IPS-11a (cell line): ENCODE results near the gene FCGR2B.
"Not testable (repeated sequence)": the region's sequence is repeated elsewhere in the genome, so short reads cannot be mapped to it uniquely, and the experiment has no call there.

Source experiments
- H3K4me3 ChIP-seq: one replicate; pipeline ENCODE4 v1.5.1; 2013; ENCODE audit warnings: low read depth, low read length, control low read depth

FCGR2B gene

GRCh38 chr1:161647507-161648360, 15.2 kb upstream of the FCGR2B start:
- not testable (repeated sequence) for H3K4me3 ChIP-seq

DNA sequence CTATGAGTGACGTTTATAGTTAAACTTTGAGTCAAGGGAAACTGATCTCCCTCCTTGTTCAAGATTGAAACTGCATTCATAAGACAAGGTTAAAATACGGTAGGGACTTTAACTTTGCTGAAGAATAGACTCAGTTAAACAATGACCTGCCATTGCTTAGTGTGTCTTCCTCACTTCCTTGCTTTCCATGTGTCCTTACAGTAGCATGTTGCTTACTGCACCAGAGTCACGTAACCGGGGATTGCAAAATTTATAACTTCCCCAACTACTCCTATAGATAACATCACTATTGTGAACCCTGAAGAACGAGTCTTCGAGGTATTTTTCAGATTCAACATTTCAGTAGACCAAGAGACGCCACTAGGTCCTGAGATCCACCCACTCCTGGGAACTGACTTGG, 9.4 kb upstream of the FCGR2B start:
- not testable (repeated sequence) for H3K4me3 ChIP-seq

- H3K4me3 ChIP-seq, result not testable (repeated sequence)
Observed at GRCh38 chr1:161653971-161654370, 9.0 kb upstream of the FCGR2B start.

- H3K4me3 ChIP-seq, result not testable (repeated sequence)
Observed at GRCh38 chr1:161658524-161658923, 4.4 kb upstream of the FCGR2B start.

GRCh38 chr1:161661660-161662311, 1.2 kb upstream of the FCGR2B start:
- H3K4me3 ChIP-seq, result not testable (repeated sequence)

GRCh38 chr1:161663569-161663968, 626 bp downstream of the FCGR2B start:
- not testable (repeated sequence) for H3K4me3 ChIP-seq

- H3K4me3 ChIP-seq, result not testable (repeated sequence)
Observed at GRCh38 chr1:161664689-161665088, 1.7 kb downstream of the FCGR2B start.

DNA sequence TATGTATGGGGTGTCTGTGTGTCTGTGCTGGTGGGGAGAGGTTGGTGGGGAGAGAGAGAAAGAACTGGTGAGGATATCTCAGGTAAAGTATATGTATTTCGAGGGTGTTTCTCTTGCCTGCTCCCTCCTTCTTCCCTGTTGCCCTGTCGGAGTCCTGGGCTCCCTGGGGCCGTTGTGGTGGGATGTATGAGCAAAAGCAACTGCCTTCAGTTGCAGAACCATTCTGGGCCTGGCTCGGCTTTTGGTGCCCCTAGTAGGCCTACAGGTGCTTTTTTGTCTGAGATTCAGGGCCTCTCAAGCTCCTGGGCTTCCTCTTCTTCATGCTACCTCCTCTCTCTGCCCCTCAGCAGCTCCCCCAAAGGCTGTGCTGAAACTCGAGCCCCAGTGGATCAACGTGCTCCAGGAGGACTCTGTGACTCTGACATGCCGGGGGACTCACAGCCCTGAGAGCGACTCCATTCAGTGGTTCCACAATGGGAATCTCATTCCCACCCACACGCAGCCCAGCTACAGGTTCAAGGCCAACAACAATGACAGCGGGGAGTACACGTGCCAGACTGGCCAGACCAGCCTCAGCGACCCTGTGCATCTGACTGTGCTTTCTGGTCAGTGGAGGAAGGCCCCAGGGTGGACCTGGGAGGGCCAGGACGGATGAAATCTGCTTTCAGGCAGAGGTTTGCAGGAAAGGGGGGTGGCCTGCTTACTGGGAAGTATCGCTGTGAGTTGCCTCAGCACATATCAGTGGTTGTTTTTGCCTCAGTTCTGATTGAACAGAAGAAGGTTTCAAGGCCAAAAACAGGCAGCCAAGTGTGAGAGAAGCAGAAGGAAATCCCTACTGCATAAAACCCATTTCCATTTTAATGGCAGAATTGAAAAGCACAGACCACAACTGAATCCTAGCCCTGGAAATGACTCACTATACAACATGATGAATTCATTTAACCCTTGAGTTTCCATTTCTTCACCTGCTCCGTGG, 8.4 kb downstream of the FCGR2B start:
- not testable (repeated sequence) for H3K4me3 ChIP-seq

DNA sequence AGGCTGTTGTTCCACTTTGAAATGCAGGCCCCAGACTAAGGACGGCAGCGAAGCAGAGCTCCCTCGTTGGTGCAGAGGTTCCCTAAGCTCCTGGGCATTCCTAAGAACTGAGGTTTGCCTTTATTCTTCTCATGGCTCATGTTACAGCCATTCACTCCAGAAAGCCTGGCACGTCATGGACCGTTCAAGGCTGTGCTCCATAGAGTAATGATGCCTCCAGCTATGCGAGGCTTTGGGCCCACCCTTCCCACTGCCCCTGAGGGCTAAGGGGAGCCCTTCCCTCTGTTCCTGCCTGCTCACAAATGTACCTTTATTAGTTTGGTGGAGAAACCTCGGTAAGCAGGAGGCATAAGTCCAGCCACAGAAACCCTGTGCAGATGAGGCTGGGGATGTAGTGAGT, 10.5 kb downstream of the FCGR2B start:
- H3K4me3 ChIP-seq, result not testable (repeated sequence)

- not testable (repeated sequence) for H3K4me3 ChIP-seq
Observed at GRCh38 chr1:161674447-161674846, 11.5 kb downstream of the FCGR2B start.

GRCh38 chr1:161674908-161675307, 12.0 kb downstream of the FCGR2B start:
- H3K4me3 ChIP-seq, result not testable (repeated sequence)

- H3K4me3 ChIP-seq, result no peak overlapping the region
Observed at GRCh38 chr1:161676441-161676840, 13.5 kb downstream of the FCGR2B start.

GRCh38 chr1:161676958-161677689, 14.2 kb downstream of the FCGR2B start:
- H3K4me3 ChIP-seq, result no peak overlapping the region

GRCh38 chr1:161678500-161678899, 15.6 kb downstream of the FCGR2B start:
- H3K4me3 ChIP-seq, result no peak overlapping the region

DNA sequence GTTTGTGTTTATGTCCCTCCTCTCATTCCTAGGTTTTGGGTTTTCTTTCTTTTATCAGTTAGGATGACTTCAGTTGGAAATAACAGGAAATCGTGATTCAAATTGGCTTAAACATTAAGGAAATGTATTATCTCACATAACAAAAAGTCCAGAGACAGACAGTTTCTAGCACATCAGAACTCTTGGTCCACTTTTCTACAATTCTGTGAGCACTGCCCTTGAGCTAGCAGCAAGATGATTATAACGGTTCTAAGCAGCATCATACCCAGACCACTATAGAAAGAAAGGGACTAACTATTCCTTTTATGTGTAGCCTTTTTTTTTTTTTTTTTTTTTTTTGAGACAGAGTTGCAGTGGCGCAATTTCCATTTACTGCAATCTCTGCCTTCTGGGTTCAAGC, 18.9 kb downstream of the FCGR2B start:
- no peak overlapping the region for H3K4me3 ChIP-seq

DNA sequence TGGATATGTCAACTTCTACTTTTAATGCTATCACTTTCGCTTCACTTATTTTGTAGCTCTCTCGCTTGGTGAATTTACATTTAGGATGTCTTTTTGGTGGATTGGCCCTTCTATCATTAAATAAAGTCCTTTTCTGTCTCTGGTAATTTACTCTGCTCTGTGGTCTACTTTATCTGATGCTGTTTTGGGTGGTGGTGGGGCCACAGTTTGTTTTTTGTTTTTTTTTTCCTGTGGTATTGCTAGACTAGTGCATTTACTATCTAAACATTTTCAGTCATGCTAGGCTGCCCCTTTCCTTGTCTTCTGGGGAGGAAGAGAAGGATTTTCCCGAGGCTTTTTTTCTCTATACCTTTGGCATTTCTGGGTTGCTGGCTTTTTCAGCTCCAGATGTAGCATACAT, 26.0 kb downstream of the FCGR2B start:
- H3K4me3 ChIP-seq, result no peak overlapping the region

DNA sequence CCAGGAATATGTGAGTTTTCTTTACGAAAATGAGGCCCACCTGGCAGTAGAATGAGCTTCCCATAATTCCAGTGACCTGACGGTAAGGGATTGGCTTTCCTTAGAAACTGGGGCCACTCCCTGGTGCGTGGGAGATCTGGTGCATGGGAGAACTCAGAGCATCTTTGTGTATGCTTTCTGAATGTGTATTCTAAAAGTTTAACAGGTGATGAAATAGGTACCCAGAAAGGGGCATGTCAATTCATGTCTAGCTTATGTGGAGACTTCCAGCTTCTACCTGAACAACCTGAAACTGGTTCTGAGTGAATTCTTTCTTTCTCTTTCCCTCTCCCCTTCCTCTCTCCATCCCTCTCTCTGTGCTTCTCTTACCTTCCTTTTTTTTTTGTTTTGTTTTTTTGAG, 28.9 kb downstream of the FCGR2B start:
- no peak overlapping the region for H3K4me3 ChIP-seq

- H3K4me3 ChIP-seq, result not testable (repeated sequence)
Observed at GRCh38 chr1:161693020-161693712, 30.2 kb downstream of the FCGR2B start.

DNA sequence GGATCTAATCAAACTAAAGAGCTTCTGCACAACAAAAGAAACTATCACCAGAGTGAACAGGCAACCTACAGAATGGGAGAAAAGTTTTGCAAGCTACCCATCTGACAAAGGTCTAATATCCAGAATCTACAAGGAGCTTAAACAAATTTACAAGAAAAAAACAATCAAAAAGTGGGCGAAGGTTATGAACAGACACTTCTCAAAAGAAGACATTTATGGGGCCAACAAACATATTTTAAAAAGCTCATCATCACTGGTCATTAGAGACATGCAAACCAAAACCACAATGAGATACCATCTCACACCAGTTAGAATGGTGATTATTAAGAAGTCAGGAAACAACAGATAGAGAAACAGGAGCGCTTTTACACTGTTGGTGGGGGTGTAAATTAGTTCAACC, 35.4 kb downstream of the FCGR2B start:
- not testable (repeated sequence) for H3K4me3 ChIP-seq

- H3K4me3 ChIP-seq, result no peak overlapping the region
Observed at GRCh38 chr1:161702250-161702649, 39.3 kb downstream of the FCGR2B start.
